CD14-positive monocyte (primary cell): ENCODE measurements around the gene TDP2. TPM values are rescaled to one million over a fixed set of nuclear protein-coding genes. Genes with fewer than 3 reads are reported as not detected.
"Not testable (repeated sequence)": the region's sequence is repeated elsewhere in the genome, so short reads cannot be mapped to it uniquely, and the experiment has no call there.

Source experiments
- DNase-seq, 3 donors: peaks; one replicate each; pipeline ENCODE4 v3.0.0-alpha.2; 2011 to 2022
- H2AFZ ChIP-seq: 2 replicates; pipeline ENCODE4 v1.6.0; 2012; ENCODE audit warnings: mild to moderate bottlenecking, low read depth, low read length, inconsistent platforms; ENCODE audit not compliant: insufficient read depth, poor library complexity, severe bottlenecking
- H3K27ac ChIP-seq, 2 donors: 1 replicate in 1 of 2; 2 replicates in 1 of 2; pipeline ENCODE4 v1.5.1; 2012 to 2013; ENCODE audit warnings: low read length in 2 of 2, control low read depth in 1 of 2, inconsistent platforms in 1 of 2, low read depth in 1 of 2, mild to moderate bottlenecking in 1 of 2
- H3K27me3 ChIP-seq, 2 donors: one replicate each; pipeline versions ENCODE4 v1.6.0 to v1.6.1; 2011 to 2013; ENCODE audit warnings: low read length in 2 of 2; ENCODE audit not compliant: control insufficient read depth in 2 of 2, insufficient read depth in 2 of 2
- H3K36me3 ChIP-seq, 2 donors: replicated peaks in 1 of 2; 1 replicate in 1 of 2; 2 replicates in 1 of 2; pipeline versions ENCODE4 v1.5.1 to v1.6.1; 2012 to 2013; ENCODE audit warnings: low read length in 2 of 2, control low read depth in 1 of 2, inconsistent platforms in 1 of 2, mild to moderate bottlenecking in 1 of 2; ENCODE audit not compliant: insufficient read depth in 2 of 2, control insufficient read depth in 1 of 2
- H3K4me1 ChIP-seq, 2 donors: 1 replicate in 1 of 2; 2 replicates in 1 of 2; pipeline versions ENCODE4 v1.5.1 to v1.6.1; 2012 to 2013; ENCODE audit warnings: low read length in 2 of 2, control low read depth in 1 of 2, inconsistent platforms in 1 of 2, mild to moderate bottlenecking in 1 of 2, moderate library complexity in 1 of 2; ENCODE audit not compliant: insufficient read depth in 2 of 2, control insufficient read depth in 1 of 2
- H3K4me2 ChIP-seq: replicated peaks from 2 replicates; pipeline ENCODE3; 2012; ENCODE audit warnings: low read length, moderate library complexity, mild to moderate bottlenecking; ENCODE audit not compliant: poor library complexity, severe bottlenecking; ENCODE audit errors: extremely low read depth
- H3K4me3 ChIP-seq, 3 experiments: fragments of 200-600 bp in 1 of 3; sonication (generic) in 1 of 3; replicated peaks in 1 of 3; 1 replicate in 2 of 3; 2 replicates in 1 of 3; pipeline ENCODE4 v1.5.1; 2011 to 2013; ENCODE audit warnings: low read length in 3 of 3, mild to moderate bottlenecking in 3 of 3, control low read depth in 2 of 3, low read depth in 2 of 3, inconsistent platforms in 1 of 3, moderate library complexity in 1 of 3
- H3K79me2 ChIP-seq: 2 replicates; pipeline ENCODE4 v1.6.0; 2012; ENCODE audit warnings: mild to moderate bottlenecking, control low read depth, inconsistent platforms, low read length, moderate library complexity; ENCODE audit not compliant: insufficient read depth
- H3K9ac ChIP-seq: 2 replicates; pipeline ENCODE4 v1.6.0; 2017; ENCODE audit warnings: low read length, mild to moderate bottlenecking; ENCODE audit not compliant: insufficient read depth, poor library complexity, severe bottlenecking
- H3K9me3 ChIP-seq, 2 donors: replicated peaks in 1 of 2; 1 replicate in 1 of 2; 2 replicates in 1 of 2; pipeline versions ENCODE4 v1.5.1 to v1.6.1; 2012 to 2013; ENCODE audit warnings: low read length in 2 of 2, control low read depth in 1 of 2; ENCODE audit not compliant: control insufficient read depth in 1 of 2, insufficient read depth in 1 of 2
- H4K20me1 ChIP-seq: 2 replicates; pipeline ENCODE4 v1.6.0; 2012; ENCODE audit warnings: mild to moderate bottlenecking, low read length, control low read depth, moderate library complexity; ENCODE audit not compliant: insufficient read depth
- H3K27ac Mint-ChIP-seq, 7 donors: one replicate each; pipeline ENCODE4 v1.8.0; 2020; ENCODE audit warnings: mild to moderate bottlenecking in 7 of 7, mixed read lengths in 7 of 7, moderate library complexity in 6 of 7, inconsistent platforms in 2 of 7
- H3K27me3 Mint-ChIP-seq, 3 donors: one replicate each; pipeline ENCODE4 v1.8.0; 2021 to 2022; ENCODE audit warnings: low read depth in 3 of 3, mild to moderate bottlenecking in 3 of 3, mixed read lengths in 3 of 3, moderate library complexity in 3 of 3, inconsistent platforms in 1 of 3
- H3K36me3 Mint-ChIP-seq, 2 donors: one replicate each; pipeline ENCODE4 v1.8.0; 2020; ENCODE audit warnings: mixed read lengths in 2 of 2, inconsistent platforms in 1 of 2, mild to moderate bottlenecking in 1 of 2
- H3K4me1 Mint-ChIP-seq: one replicate; pipeline ENCODE4 v1.8.0; 2020; ENCODE audit warnings: mild to moderate bottlenecking, mixed read lengths
- H3K4me3 Mint-ChIP-seq, 2 donors: one replicate each; pipeline ENCODE4 v1.8.0; 2020; ENCODE audit warnings: mild to moderate bottlenecking in 2 of 2, mixed read lengths in 2 of 2, moderate library complexity in 1 of 2
- H3K9me3 Mint-ChIP-seq, 7 donors: one replicate each; pipeline ENCODE4 v1.8.0; 2020 to 2022; ENCODE audit warnings: mixed read lengths in 7 of 7, mild to moderate bottlenecking in 6 of 7, moderate library complexity in 6 of 7, inconsistent platforms in 2 of 7
- WGBS: methylation state at CpG from one replicate; pipeline ENCODE4 v1.1.5; 2013; ENCODE audit warnings: missing lambda C conversion rate; ENCODE audit not compliant: insufficient coverage; 5-methylcytosine and 5-hydroxymethylcytosine counted together
- intact Hi-C, 2 donors: fragments of 100-400 bp; cut with micrococcal nuclease; formaldehyde crosslinking; loops; one replicate each; pipeline versions ENCODE4 v1.15.0 to v1.15.1; 2023
- polyA plus RNA-seq, 3 donors: library from polyadenylated mRNA; depleted of rRNA in 1 of 3; unstranded in 2 of 3; stranded (reverse) in 1 of 3; fragments of 300-500 nt in 2 of 3; fragments of >200 nt in 1 of 3; fragmentation: Illumina TruSeq in 2 of 3; gene quantifications; 1 replicate in 2 of 3; 2 replicates in 1 of 3; pipeline ENCODE4 v1.2.3, GENCODE V29; 2012 to 2021
- TF ChIP-seq, protein P1 (sequence below): fragments of 200-600 bp; IDR thresholded peaks from one replicate; pipeline ENCODE4 v1.8.0; 2022; ENCODE audit warnings: antibody characterized with exemption, mild to moderate bottlenecking

The TDP2 gene
- polyA plus RNA-seq, 3 donors = 21.0 to 24.2 (median 21.8) TPM

DNA sequence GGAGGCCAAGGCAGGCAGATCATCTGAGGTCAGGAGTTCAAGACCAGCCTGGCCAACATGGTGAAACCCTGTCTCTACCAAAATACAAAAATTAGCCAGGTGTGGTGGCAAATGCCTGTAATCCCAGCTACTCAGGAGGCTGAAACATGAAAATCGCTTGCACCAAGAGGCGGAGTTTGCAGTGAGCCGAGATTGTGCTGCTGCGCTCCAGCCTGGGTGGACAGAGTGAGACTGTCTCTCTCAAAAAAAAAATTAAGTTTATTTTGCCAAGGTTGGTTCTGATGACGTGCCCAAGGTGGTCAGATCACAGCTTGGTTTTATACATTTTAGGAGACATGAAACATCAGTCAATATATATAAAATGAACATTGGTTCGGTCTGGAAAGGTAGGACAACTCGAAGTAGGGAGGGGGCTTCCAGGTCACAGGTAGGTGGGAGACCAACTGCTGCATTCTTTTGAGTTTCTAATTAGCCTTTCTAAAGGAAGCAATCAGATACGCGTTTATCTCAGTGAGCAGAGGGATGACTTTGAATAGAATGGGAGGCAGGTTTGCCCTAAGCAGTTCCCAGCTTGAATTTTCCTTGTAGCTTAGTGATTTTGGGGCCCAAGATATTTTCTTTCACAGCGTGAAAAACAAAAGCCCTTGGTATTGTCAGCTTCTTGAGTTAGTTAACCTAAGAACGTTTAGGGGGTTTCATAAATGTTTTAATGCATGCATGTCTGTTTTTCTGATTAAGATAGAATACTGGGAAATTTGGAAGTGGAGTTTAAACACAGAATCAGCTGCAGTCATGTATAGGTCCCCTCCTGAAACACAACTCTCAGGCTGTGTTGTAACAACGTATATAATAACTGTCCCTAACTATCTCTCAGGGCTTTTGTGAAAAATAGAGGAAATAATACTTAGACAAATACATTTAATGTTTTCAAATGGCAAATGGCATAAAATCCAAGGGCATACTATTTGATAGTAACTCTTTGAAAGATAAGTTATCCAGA, 16.9 kb upstream of the TDP2 start:
- Histone ChIP-seq H3K4me1 (peaks cover 6 to 9% of the 10 kb centered on the region in 2 donors), H3K9me3 (no peaks in the 10 kb centered on the region), H3K36me3 (no peaks in the 10 kb centered on the region), H3K79me2 (no peaks in the 10 kb centered on the region), H3K4me3 (no peak overlapping the region), H3K27me3 (no peaks in the 10 kb centered on the region), H3K4me2 (no peak overlapping the region), H2AFZ (no peak overlapping the region), H4K20me1 (no peaks in the 10 kb centered on the region), H3K9ac (no peak overlapping the region), H3K27ac (no peak overlapping the region)
- peaks cover 11% of the 10 kb centered on the region for H3K4me1 Mint-ChIP-seq
- no peak for DNase-seq
- WGBS = 80% methylated on average over 5 of the region's 12 CpGs
- H3K27ac Mint-ChIP-seq = peak overlapping the region in 1 of 7 donors; percentile 13
- H3K27me3 Mint-ChIP-seq = peaks cover 2 to 3% (median 2%) of the 10 kb centered on the region in 3 donors
- TF ChIP-seq, protein P1, sequence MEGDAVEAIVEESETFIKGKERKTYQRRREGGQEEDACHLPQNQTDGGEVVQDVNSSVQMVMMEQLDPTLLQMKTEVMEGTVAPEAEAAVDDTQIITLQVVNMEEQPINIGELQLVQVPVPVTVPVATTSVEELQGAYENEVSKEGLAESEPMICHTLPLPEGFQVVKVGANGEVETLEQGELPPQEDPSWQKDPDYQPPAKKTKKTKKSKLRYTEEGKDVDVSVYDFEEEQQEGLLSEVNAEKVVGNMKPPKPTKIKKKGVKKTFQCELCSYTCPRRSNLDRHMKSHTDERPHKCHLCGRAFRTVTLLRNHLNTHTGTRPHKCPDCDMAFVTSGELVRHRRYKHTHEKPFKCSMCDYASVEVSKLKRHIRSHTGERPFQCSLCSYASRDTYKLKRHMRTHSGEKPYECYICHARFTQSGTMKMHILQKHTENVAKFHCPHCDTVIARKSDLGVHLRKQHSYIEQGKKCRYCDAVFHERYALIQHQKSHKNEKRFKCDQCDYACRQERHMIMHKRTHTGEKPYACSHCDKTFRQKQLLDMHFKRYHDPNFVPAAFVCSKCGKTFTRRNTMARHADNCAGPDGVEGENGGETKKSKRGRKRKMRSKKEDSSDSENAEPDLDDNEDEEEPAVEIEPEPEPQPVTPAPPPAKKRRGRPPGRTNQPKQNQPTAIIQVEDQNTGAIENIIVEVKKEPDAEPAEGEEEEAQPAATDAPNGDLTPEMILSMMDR = no peak
- peaks cover 0 to 4% (median 2%) of the 10 kb centered on the region in 7 donors for H3K9me3 Mint-ChIP-seq
- intact Hi-C loops = no loop called here
- H3K36me3 Mint-ChIP-seq = peaks cover 9 to 11% of the 10 kb centered on the region in 2 donors
- no peak overlapping the region for H3K4me3 Mint-ChIP-seq

DNA sequence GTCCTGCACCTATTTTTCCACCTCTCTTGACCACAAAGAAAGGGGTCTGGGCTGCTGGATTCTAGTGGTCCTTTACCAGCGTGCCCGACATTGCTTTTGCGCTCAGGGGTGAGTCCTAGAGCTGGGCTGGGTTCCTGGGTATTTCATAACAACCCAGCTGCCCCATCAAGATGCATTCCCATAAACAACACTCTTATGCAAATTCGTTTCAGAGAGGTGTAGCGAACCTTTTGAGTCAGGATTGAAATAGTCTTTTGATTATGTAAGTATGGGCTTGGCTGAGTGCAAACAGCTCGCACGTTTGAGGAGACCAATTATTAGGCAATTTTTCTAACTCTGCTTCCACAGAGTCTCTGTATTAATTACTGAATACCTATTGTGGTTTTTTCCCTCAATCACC, 13.9 kb upstream of the TDP2 start:
- WGBS = 100% methylated on average over 2 of the region's 7 CpGs
- Histone ChIP-seq H3K9ac (no peak overlapping the region), H3K4me2 (no peak overlapping the region), H3K9me3 (no peaks in the 10 kb centered on the region), H3K36me3 (no peaks in the 10 kb centered on the region), H3K4me1 (no peaks in the 10 kb centered on the region), H4K20me1 (no peaks in the 10 kb centered on the region), H3K79me2 (no peaks in the 10 kb centered on the region), H3K27ac (no peak overlapping the region), H3K27me3 (no peaks in the 10 kb centered on the region), H3K4me3 (no peak overlapping the region), H2AFZ (no peak overlapping the region)
- Mint-ChIP-seq H3K27ac (no peak overlapping the region), H3K27me3 (peaks cover 2 to 3% (median 2%) of the 10 kb centered on the region in 3 donors), H3K9me3 (peaks cover 1 to 6% (median 5%) of the 10 kb centered on the region in 7 donors), H3K4me3 (no peak overlapping the region), H3K4me1 (no peaks in the 10 kb centered on the region), H3K36me3 (peaks cover 5 to 13% of the 10 kb centered on the region in 2 donors)
- intact Hi-C loops = no loop called here
- TF ChIP-seq, protein P1 = no peak
- no peak for DNase-seq

DNA sequence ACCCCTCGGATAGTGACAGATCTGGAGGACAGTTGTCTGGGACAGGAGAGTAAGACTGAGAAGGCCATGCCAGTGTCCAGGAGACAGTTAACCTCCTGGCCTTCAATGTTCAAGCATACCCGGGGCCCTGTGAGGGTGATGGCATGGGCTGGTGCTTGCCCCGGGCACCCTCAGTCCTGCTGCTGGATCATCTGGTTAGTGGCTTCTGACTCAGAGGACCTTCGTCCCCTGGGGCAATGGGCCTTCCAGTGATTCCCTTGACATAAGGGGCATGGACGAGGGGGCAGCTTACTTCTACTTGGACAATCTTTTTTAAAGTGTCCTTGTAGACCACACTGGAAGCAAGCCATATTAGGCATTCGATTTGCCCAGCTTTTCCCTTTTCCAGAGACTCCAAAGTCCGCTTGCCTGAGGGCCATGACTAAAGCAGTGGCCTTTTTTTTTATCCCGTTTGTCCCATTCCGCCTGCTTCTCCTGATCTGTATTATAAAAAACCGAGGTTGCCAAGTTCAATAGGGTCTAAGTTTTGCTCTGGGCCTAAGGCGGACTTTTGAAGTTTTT, 12.2 kb upstream of the TDP2 start:
- H3K9me3 ChIP-seq, H3K4me2 ChIP-seq, DNase-seq, H3K4me1 Mint-ChIP-seq, H3K4me1 ChIP-seq, H2AFZ ChIP-seq, H3K27me3 Mint-ChIP-seq, H3K27ac ChIP-seq, H3K27me3 ChIP-seq, H3K79me2 ChIP-seq, H4K20me1 ChIP-seq, intact Hi-C loops, H3K9ac ChIP-seq, H3K36me3 ChIP-seq, H3K27ac Mint-ChIP-seq, H3K4me3 ChIP-seq, H3K4me3 Mint-ChIP-seq: not testable (repeated sequence)
- Mint-ChIP-seq H3K9me3 (peaks cover 6 to 20% (median 14%) of the 10 kb centered on the region in 7 donors), H3K36me3 (peaks cover 5 to 13% of the 10 kb centered on the region in 2 donors)
- WGBS = 100% methylated on average over 4 of the region's 11 CpGs
